Esophagus muscularis mucosa (tissue), 4 donors: Measurements from ENCODE around the gene ADGRG1. TPM values are rescaled to one million over a fixed set of nuclear protein-coding genes. Genes with fewer than 3 reads are reported as not detected.

Source experiments
- DNase-seq: peaks from one replicate; pipeline ENCODE4 v3.0.0-alpha.2; 2017; ENCODE audit errors: extremely low spot score
- H3K27ac ChIP-seq, 4 donors: fragments of 200-600 bp; sonication (generic); replicated peaks in 1 of 4; 1 replicate in 3 of 4; 2 replicates in 1 of 4; pipeline ENCODE4 v1.5.1; 2016 to 2019; ENCODE audit warnings: mild to moderate bottlenecking in 1 of 4
- H3K27me3 ChIP-seq, 4 donors: fragments of 200-600 bp; sonication (generic); one replicate each; pipeline versions ENCODE4 v1.5.1 to v1.6.0; 2016 to 2019
- H3K36me3 ChIP-seq, 4 donors: fragments of 200-600 bp; sonication (generic); one replicate each; pipeline ENCODE4 v1.5.1; 2016 to 2019
- H3K4me1 ChIP-seq, 4 donors: fragments of 200-600 bp; sonication (generic); one replicate each; pipeline ENCODE4 v1.5.1; 2016 to 2019
- H3K4me3 ChIP-seq, 4 donors: fragments of 200-600 bp; sonication (generic); 1 replicate in 2 of 4; 2 replicates in 2 of 4; pipeline ENCODE4 v1.5.1; 2016 to 2019; ENCODE audit warnings: mild to moderate bottlenecking in 4 of 4, moderate library complexity in 1 of 4
- H3K9me3 ChIP-seq, 4 donors: fragments of 200-600 bp; sonication (generic); 1 replicate in 3 of 4; 2 replicates in 1 of 4; pipeline ENCODE4 v1.5.1; 2016 to 2019
- CTCF ChIP-seq, 3 experiments: fragments of 200-600 bp in 2 of 3; fragments of 450-650 bp in 1 of 3; sonication (generic) in 2 of 3; IDR thresholded peaks; one replicate each; pipeline ENCODE4 v1.5.1; 2017 to 2019; ENCODE audit warnings: antibody characterized with exemption in 3 of 3, mild to moderate bottlenecking in 2 of 3, moderate library complexity in 1 of 3
- EP300 ChIP-seq: sonication (generic); formaldehyde crosslinking; IDR thresholded peaks from one replicate; pipeline ENCODE4 v1.6.1; 2017; ENCODE audit warnings: antibody characterized with exemption
- POLR2A ChIP-seq: fragments of 450-650 bp; IDR thresholded peaks from one replicate; pipeline ENCODE4 v1.6.1; 2017; ENCODE audit warnings: antibody characterized with exemption, moderate library complexity, mild to moderate bottlenecking, low read depth
- POLR2AphosphoS5 ChIP-seq, 2 donors: sonication (generic); formaldehyde crosslinking; IDR thresholded peaks; one replicate each; pipeline ENCODE4 v1.6.1; 2017; ENCODE audit warnings: antibody characterized with exemption in 2 of 2
- WGBS: methylation state at CpG from one replicate; pipeline ENCODE4 v1.1.5; 2018; 5-methylcytosine and 5-hydroxymethylcytosine counted together
- intact Hi-C: fragments of 100-400 bp; cut with DNase I; formaldehyde crosslinking; loops from one replicate; pipeline ENCODE4 v1.15.1; 2023
- total RNA-seq, 4 donors: library from RNA; depleted of rRNA; stranded (reverse); fragments of >200 nt; gene quantifications; one replicate each; pipeline versions ENCODE4 v1.1.0 to v1.2.1, GENCODE V29; 2016

The ADGRG1 gene
- total RNA-seq, 4 donors from 2014 or later: 17.4 to 21.4 (median 19.1) TPM

- Histone ChIP-seq H3K4me1 (peaks cover 0 to 7% (median 0%) of the 10 kb centered on the region in 4 donors), H3K27ac (no peak overlapping the region), H3K9me3 (no peaks in the 10 kb centered on the region), H3K27me3 (peaks cover 0 to 21% (median 0%) of the 10 kb centered on the region in 4 donors), H3K4me3 (no peak overlapping the region), H3K36me3 (no peaks in the 10 kb centered on the region)
- no peak for TF ChIP-seq POLR2A
- no peak for TF ChIP-seq POLR2AphosphoS5 (IDR thresholded peaks at IDR 0.05)
- TF ChIP-seq CTCF (IDR thresholded peaks at IDR 0.05): no peak
- TF ChIP-seq EP300: no peak
- no peak for DNase-seq
- 72% methylated on average over 7 of the region's 7 CpGs for WGBS
- intact Hi-C loops: no loop called here
These were observed 51.5 kb downstream of the ADGRG1 start for GRCh38 chr16:57679767-57680482.

- H3K9me3 ChIP-seq: no peaks in the 10 kb centered on the region
- no peak for DNase-seq
- H3K4me3 ChIP-seq: no peak overlapping the region
- TF ChIP-seq EP300 (no peak), POLR2AphosphoS5 (IDR thresholded peaks at IDR 0.05) (no peak), POLR2A (no peak), CTCF (IDR thresholded peaks at IDR 0.05) (no peak)
- no peak overlapping the region for H3K27ac ChIP-seq
- H3K4me1 ChIP-seq: peaks cover 0 to 6% (median 0%) of the 10 kb centered on the region in 4 donors
- intact Hi-C loops: no loop called here
- 78% methylated on average over 5 of the region's 5 CpGs for WGBS
- no peaks in the 10 kb centered on the region for H3K36me3 ChIP-seq
- H3K27me3 ChIP-seq: peaks cover 0 to 16% (median 0%) of the 10 kb centered on the region in 4 donors
These were observed 52.5 kb downstream of the ADGRG1 start for GRCh38 chr16:57680842-57681375.

- no peaks in the 10 kb centered on the region for H3K4me1 ChIP-seq
- no peak overlapping the region for H3K4me3 ChIP-seq
- DNase-seq: no peak
- intact Hi-C loops: no loop called here
- H3K9me3 ChIP-seq: no peaks in the 10 kb centered on the region
- H3K27ac ChIP-seq: no peak overlapping the region
- H3K27me3 ChIP-seq: peaks cover 0 to 16% (median 0%) of the 10 kb centered on the region in 4 donors
- H3K36me3 ChIP-seq: no peaks in the 10 kb centered on the region
- WGBS: 89% methylated on average over 10 of the region's 13 CpGs
- TF ChIP-seq EP300 (no peak), CTCF (IDR thresholded peaks at IDR 0.05) (no peak), POLR2AphosphoS5 (IDR thresholded peaks at IDR 0.05) (no peak), POLR2A (no peak)
These were observed 53.7 kb downstream of the ADGRG1 start for GRCh38 chr16:57681950-57682728.

- H3K9me3 ChIP-seq: no peaks in the 10 kb centered on the region
- H3K4me1 ChIP-seq: no peaks in the 10 kb centered on the region
- no peaks in the 10 kb centered on the region for H3K36me3 ChIP-seq
- WGBS: 80% methylated on average over 11 of the region's 11 CpGs
- TF ChIP-seq POLR2A (no peak), POLR2AphosphoS5 (IDR thresholded peaks at IDR 0.05) (no peak), CTCF (IDR thresholded peaks at IDR 0.05) (no peak), EP300 (no peak)
- no peak overlapping the region for H3K4me3 ChIP-seq
- DNase-seq: no peak
- H3K27ac ChIP-seq: no peak overlapping the region
- H3K27me3 ChIP-seq: peaks cover 0 to 16% (median 0%) of the 10 kb centered on the region in 4 donors
- intact Hi-C loops: no loop called here
These were observed 54.6 kb downstream of the ADGRG1 start for GRCh38 chr16:57682809-57683635.
